Neural cell (in vitro differentiated cells): Measurements from ENCODE around the gene OR51V1. TPM values are rescaled to one million over a fixed set of nuclear protein-coding genes. Genes with fewer than 3 reads are reported as not detected.

Experiments used
- H2AFZ ChIP-seq: fragments of 200-600, 300-800 bp; sonication (generic), shearing (Covaris generic); 2 replicates; pipeline ENCODE4 v1.6.0; 2014; ENCODE audit warnings: low read depth, mild to moderate bottlenecking, antibody characterized with exemption, low read length, moderate library complexity
- H3F3A ChIP-seq: fragments of 200-600 bp; shearing (Covaris generic); 2 replicates; pipeline ENCODE4 v1.6.1; 2016; ENCODE audit warnings: mild to moderate bottlenecking, moderate library complexity, mixed read lengths, antibody characterized with exemption, low read length; ENCODE audit not compliant: insufficient read depth, poor library complexity, severe bottlenecking
- H3K27ac ChIP-seq: fragments of 200-600, 300-800 bp; sonication (generic), shearing (Covaris generic); 2 replicates; pipeline ENCODE4 v1.5.1; 2014; ENCODE audit warnings: mild to moderate bottlenecking, low read length, moderate library complexity
- H3K27me3 ChIP-seq: fragments of 300-800, 200-600 bp; sonication (generic), shearing (Covaris generic); 2 replicates; pipeline ENCODE4 v1.6.0; 2014; ENCODE audit warnings: mild to moderate bottlenecking, low read depth, low read length, moderate library complexity; ENCODE audit not compliant: insufficient read depth
- H3K36me3 ChIP-seq: fragments of 300-800, 200-600 bp; sonication (generic), shearing (Covaris generic); 2 replicates; pipeline ENCODE4 v1.5.1; 2014; ENCODE audit warnings: mild to moderate bottlenecking, antibody characterized with exemption, low read length, moderate library complexity; ENCODE audit not compliant: insufficient read depth
- H3K4me2 ChIP-seq: fragments of 300-800, 200-600 bp; sonication (generic), shearing (Covaris generic); 2 replicates; pipeline ENCODE4 v1.6.0; 2014; ENCODE audit warnings: mild to moderate bottlenecking, low read length
- H3K4me3 ChIP-seq: fragments of 300-800, 200-600 bp; sonication (generic), shearing (Covaris generic); 2 replicates; pipeline ENCODE4 v1.5.1; 2014; ENCODE audit warnings: mild to moderate bottlenecking, low read length, moderate library complexity
- H3K79me2 ChIP-seq: fragments of 200-600 bp; shearing (Covaris generic); replicated peaks from 2 replicates; pipeline ENCODE4 v1.6.0; 2014; ENCODE audit warnings: mild to moderate bottlenecking, low read length, moderate library complexity; ENCODE audit not compliant: insufficient read depth
- H3K9ac ChIP-seq: fragments of 300-800, 200-600 bp; sonication (generic), shearing (Covaris generic); 2 replicates; pipeline ENCODE4 v1.6.1; 2016; ENCODE audit warnings: mild to moderate bottlenecking, low read length, mixed read lengths
- H3K9me2 ChIP-seq: fragments of 200-600 bp; shearing (Covaris generic); 2 replicates; pipeline ENCODE4 v1.6.1; 2016; ENCODE audit warnings: mild to moderate bottlenecking, low read length, mixed read lengths; ENCODE audit not compliant: insufficient read depth
- H3K9me3 ChIP-seq: fragments of 200-600, 300-800 bp; sonication (generic), shearing (Covaris generic); 2 replicates; pipeline ENCODE4 v1.6.1; 2016; ENCODE audit warnings: mild to moderate bottlenecking, mixed run types, low read length, moderate library complexity, mixed read lengths
- H4K20me1 ChIP-seq: fragments of 200-600 bp; shearing (Covaris generic); 2 replicates; pipeline ENCODE4 v1.6.1; 2016; ENCODE audit warnings: mild to moderate bottlenecking, mixed run types; ENCODE audit not compliant: insufficient read depth
- CTCF ChIP-seq: fragments of 450-650 bp; IDR thresholded peaks from 2 replicates; pipeline ENCODE4 v1.5.1; 2014; ENCODE audit warnings: antibody characterized with exemption, mild to moderate bottlenecking, moderate library complexity; ENCODE audit not compliant: poor library complexity, severe bottlenecking
- EP300 ChIP-seq: fragments of 450-650 bp; conservative IDR thresholded peaks from 2 replicates; pipeline ENCODE4 v1.6.1; 2014; ENCODE audit warnings: antibody characterized with exemption, mild to moderate bottlenecking, moderate library complexity; ENCODE audit not compliant: poor library complexity, severe bottlenecking
- EZH2 ChIP-seq: fragments of 200-600, 300-800 bp; shearing (Covaris generic), sonication (generic); IDR thresholded peaks from 2 replicates; pipeline ENCODE4 v1.6.1; 2014; ENCODE audit warnings: antibody characterized with exemption, low read length, borderline replicate concordance, mild to moderate bottlenecking; ENCODE audit not compliant: insufficient read depth, poor library complexity, severe bottlenecking
- MXI1 ChIP-seq: fragments of 450-650 bp; conservative IDR thresholded peaks from 2 replicates; pipeline ENCODE4 v1.6.1; 2014; ENCODE audit warnings: antibody characterized with exemption, mild to moderate bottlenecking; ENCODE audit not compliant: poor library complexity, severe bottlenecking
- POLR2AphosphoS5 ChIP-seq: IDR thresholded peaks from 2 replicates; pipeline ENCODE4 v1.6.1; 2012
- RAD21 ChIP-seq: fragments of 450-650 bp; conservative IDR thresholded peaks from 2 replicates; pipeline ENCODE4 v1.6.1; 2014; ENCODE audit warnings: antibody characterized with exemption, mild to moderate bottlenecking, moderate library complexity
- REST ChIP-seq: IDR thresholded peaks from 2 replicates; pipeline ENCODE4 v1.6.1; 2012; ENCODE audit warnings: borderline replicate concordance
- SMC3 ChIP-seq: fragments of 450-650 bp; conservative IDR thresholded peaks from 2 replicates; pipeline ENCODE4 v1.6.1; 2014; ENCODE audit warnings: antibody characterized with exemption, mild to moderate bottlenecking, moderate library complexity; ENCODE audit not compliant: poor library complexity
- TAF1 ChIP-seq: IDR thresholded peaks from 2 replicates; pipeline ENCODE4 v1.6.1; 2012; ENCODE audit warnings: low read depth
- polyA plus RNA-seq: library from polyadenylated mRNA; depleted of rRNA; stranded (reverse); fragments of >200 nt; gene quantifications from 2 replicates; pipeline ENCODE4 v1.2.3, GENCODE V29; 2014

OR51V1 gene
- polyA plus RNA-seq, 1 donor from 2014 or later: not detected

GRCh38 chr11:5235364-5236095, 35.0 kb upstream of the OR51V1 start:
- Histone ChIP-seq H3K9ac (no peak overlapping the region), H3K4me2 (no peak overlapping the region), H3K27ac (no peak overlapping the region), H3F3A (no peaks in the 10 kb centered on the region), H4K20me1 (no peaks in the 10 kb centered on the region), H2AFZ (no peak overlapping the region), H3K27me3 (no peaks in the 10 kb centered on the region), H3K36me3 (no peaks in the 10 kb centered on the region), H3K9me3 (no peaks in the 10 kb centered on the region), H3K9me2 (no peaks in the 10 kb centered on the region), H3K4me3 (no peak overlapping the region), H3K79me2 (no peaks in the 10 kb centered on the region)
- TF ChIP-seq REST (no peak), SMC3 (no peak), RAD21 (no peak), MXI1 (no peak), POLR2AphosphoS5 (no peak), CTCF (no peak), EP300 (no peak), TAF1 (no peak), EZH2 (no peak)

GRCh38 chr11:5234381-5234834, 33.9 kb upstream of the OR51V1 start, which contains the start of gene HBD:
Gene HBD (minus strand): TSS chr11:5234483. CDS start chr11:5234433, 50 bp downstream.
- H3K4me3 ChIP-seq: no peak within 1 kb of the TSS
- TF ChIP-seq CTCF (no peak), REST (no peak), TAF1 (no peak), EZH2 (no peak), SMC3 (no peak), POLR2AphosphoS5 (no peak)
- no peak within 1 kb of the TSS for H3K4me2 ChIP-seq
- no peaks in the 10 kb centered on the region for H3K27me3 ChIP-seq
- H3F3A ChIP-seq: no peaks in the 10 kb centered on the region
- H3K27ac ChIP-seq: no peak within 1 kb of the TSS
- H3K9me2 ChIP-seq: no peaks in the 10 kb centered on the region
- H2AFZ ChIP-seq: no peak within 1 kb of the TSS
- H4K20me1 ChIP-seq: no peaks in the 10 kb centered on the region
- H3K9me3 ChIP-seq: no peaks in the 10 kb centered on the region
- H3K79me2 ChIP-seq: no peaks in the 10 kb centered on the region
- no peaks in the 10 kb centered on the region for H3K36me3 ChIP-seq
- H3K9ac ChIP-seq: no peak within 1 kb of the TSS
